PC-3 (cell line): ENCODE measurements around the gene MSMB.

Experiments
- CTCF ChIP-seq: fragments of 300-600 bp; sonication (generic); conservative IDR thresholded peaks from 2 replicates; pipeline ENCODE4 v1.5.1; 2017; ENCODE audit warnings: antibody characterized with exemption, low read depth, mild to moderate bottlenecking, low read length
- EZH2phosphoT487 ChIP-seq: fragments of 300-600 bp; sonication (generic); IDR thresholded peaks from 2 replicates; pipeline ENCODE4 v1.6.1; 2018; ENCODE audit warnings: mild to moderate bottlenecking, antibody characterized with exemption, low read length, borderline replicate concordance

- TF ChIP-seq EZH2phosphoT487 = no peak
- no peak for TF ChIP-seq CTCF
Measured at GRCh38 chr10:46077731-46078413, 31.8 kb upstream of the MSMB start.
